HG02852 (cell line): ENCODE measurements around the gene VWF.
"Not testable (repeated sequence)": the region's sequence is repeated elsewhere in the genome, so short reads cannot be mapped to it uniquely, and the experiment has no call there.

ENCODE experiments used
- ATAC-seq: cut with Tn5 transposase; IDR thresholded peaks from one replicate; pipeline ENCODE4 v1.9.1; 2021; ENCODE audit warnings: mild to moderate bottlenecking, moderate library complexity; ENCODE audit not compliant: unreplicated experiment

The VWF gene

GRCh38 chr12:6040815-6041214, 83.7 kb downstream of the VWF start:
- no peak for ATAC-seq

DNA sequence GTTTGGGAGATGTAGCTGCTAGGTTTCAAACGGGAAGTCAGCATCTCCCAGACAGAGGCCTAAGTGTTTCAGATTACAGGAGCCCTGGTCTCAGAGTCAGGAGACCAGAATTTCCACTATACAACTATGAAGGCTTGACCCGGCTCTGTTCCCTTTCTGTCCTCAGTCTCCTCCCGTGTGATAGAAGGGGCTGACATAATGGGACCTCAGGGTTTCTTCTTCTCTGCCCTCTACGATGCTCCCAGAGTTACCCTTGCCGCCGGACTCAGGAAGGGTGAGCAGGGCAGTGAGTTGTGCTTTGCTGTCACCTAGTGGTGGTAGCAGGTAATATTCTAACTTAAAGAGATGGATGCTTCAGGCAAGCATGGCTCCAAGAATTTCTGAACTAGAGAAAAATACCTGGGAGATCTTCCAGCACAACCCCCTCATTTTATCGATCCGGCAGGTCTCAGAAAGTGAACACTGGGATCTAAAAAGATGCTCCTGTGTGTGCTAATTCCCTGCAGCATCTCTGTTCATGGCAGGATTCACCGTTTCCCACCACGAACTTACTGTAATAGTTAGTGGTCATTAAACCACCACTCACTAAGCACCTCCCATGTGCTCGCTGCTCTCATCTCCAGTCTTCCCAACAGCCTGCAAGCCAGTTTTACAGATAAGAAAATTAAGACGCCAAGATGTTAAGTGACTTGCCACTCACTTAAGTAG, 84.4 kb downstream of the VWF start:
- ATAC-seq = no peak

DNA sequence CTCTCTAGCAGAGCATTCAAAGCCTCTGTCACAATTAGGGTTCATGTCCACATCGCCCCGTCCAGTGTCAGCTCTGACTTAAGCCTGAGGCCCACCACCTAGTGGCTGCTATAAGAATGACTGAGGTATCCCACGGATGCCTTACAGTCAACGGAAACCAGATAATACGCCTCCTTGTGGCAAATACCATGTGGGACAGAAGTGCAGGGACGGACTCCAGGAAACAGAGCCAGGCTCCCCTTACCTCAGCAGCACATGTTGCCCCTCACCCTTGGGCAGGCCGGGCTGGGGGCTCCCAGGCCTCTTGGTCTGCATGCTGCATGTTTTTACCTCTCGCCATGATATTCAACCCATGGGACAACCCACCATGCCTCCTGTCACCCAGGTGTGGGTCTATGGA, 86.3 kb downstream of the VWF start:
- peak; percentile 64 for ATAC-seq

- ATAC-seq = no peak
Measured at GRCh38 chr12:6037459-6037858, 87.0 kb downstream of the VWF start.

DNA sequence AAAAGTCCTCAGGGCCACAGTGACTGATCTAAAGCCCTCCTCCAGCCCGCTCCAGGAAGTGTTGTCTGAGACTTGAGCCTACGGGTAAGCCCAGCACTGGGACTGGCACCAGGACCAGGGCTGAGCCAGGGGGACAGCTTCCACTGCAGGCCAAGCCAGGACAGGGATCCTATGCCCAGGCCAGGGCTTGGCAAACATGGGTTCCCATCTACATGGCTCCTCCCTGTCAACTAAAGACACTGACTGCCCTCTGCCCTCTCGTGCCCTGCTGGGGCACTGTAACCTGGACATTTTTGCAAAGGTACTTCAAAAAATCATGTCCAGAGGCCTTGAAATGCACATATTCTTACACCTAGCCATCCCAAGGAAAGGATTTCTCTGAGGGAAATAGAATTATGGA, 88.0 kb downstream of the VWF start:
- ATAC-seq = no peak

DNA sequence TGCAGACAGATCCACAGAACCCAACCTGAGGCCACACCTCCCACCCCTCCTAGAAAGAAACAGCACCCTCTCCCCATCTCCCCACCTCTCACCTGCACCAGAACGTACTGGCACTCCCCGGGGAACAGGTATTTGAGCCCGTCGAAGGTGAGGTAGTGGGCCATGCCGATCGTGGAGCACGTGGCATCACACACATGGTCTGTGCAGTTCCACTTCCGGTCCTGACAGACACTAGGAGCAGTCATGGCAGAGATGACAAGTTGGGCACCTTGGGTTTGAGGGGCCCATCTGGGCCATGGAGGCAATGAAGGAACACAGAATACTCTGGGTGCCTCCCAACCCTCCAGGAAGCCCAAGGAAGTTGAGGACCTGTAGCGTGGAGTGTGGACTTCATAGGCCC, 89.9 kb downstream of the VWF start:
- no peak for ATAC-seq

- no peak for ATAC-seq
Measured at GRCh38 chr12:6033546-6033945, 90.9 kb downstream of the VWF start.

DNA sequence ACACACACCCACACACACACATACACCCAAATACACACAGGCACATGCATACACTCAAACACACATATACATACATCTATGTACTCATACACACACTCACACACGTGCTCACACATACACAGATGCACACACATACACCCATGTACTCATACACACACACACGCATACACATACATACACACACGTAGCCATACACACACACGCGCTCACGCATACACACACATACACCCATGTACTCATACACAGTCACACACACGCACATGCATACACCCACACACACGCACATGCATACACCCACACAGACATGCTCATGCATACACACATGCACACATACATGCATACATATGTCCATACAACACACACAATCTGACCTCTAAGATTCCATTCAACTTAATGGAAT, 91.7 kb downstream of the VWF start:
- no peak for ATAC-seq

DNA sequence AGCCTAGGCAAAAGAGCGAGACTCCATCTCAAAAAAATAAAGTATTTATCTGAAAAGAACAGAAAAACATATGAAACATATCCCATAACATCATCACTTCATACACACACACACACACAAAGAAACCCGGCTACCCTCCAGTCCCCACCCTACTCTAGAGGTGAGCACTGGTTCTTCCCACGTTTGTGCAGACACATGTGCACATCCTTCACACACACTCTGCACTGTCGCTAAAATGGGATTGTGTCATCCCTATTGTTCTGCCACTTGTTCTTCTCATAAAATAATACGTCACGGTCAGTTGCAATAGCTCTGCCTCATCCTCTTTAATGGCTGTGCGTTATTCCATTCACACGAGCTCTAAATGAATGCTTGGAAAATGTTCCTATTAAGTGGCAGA, 93.5 kb downstream of the VWF start:
- no peak for ATAC-seq

DNA sequence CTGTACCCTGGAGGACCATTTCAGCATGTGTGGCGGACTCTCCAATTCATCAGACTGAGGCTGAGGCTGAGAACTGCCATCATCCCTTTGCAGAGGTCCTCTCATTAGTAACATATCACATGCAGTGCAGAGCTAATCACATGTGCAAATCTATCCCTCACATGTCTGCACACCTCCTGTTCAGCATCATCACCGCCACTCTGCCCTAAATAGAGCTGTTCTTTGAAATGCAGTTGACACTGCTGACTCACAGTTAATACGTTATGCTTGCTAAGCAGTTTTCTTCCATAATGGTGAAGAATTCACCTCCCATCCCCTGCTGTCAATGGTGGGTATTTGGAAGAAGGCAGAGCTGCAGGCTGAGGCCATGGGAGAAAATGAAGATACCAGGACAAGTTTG, 94.4 kb downstream of the VWF start:
- ATAC-seq = no peak

- no peak for ATAC-seq
Measured at GRCh38 chr12:6029401-6029800, 95.1 kb downstream of the VWF start.

- ATAC-seq = no peak
Measured at GRCh38 chr12:6026998-6027397, 97.5 kb downstream of the VWF start.

- not testable (repeated sequence) for ATAC-seq
Measured at GRCh38 chr12:6025703-6026298, 98.7 kb downstream of the VWF start.

DNA sequence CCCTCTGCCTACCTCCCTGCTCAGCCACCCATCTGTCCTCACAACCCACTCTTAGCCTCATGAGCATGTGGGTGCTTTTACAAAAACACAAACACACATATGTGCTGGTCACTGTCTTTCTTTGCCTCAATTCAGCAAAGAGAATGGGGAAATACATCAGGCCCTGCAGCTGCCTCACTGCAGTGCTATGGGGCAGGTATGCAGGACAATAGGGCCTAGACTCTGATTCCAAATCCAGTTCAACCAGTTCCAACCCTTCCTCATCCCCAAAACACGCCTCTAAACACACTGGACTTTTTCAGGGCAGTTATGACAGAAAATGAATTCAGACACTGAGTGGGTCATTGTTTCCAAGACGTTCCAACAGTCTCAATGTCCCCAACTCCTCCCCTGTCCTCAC, 100.4 kb downstream of the VWF start:
- not testable (repeated sequence) for ATAC-seq

DNA sequence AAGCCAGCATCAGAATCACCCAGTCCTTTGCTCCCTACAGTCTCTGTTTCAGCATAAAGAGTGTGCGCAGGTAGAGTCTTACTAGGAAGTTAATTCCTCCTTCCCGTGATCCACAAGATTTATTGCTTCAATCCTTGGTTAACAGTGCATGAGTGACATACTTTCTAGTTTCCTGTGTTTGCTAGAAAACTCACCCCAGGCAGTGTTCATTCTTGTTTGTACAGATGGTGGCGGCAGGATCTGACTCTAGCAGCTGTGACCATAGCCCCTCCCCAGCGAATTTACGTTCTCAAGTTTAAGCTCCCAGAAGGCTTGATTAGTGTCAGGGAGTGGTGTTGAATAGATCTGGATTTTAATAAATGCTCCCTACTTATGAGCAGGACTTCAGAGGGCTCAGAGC, 103.5 kb downstream of the VWF start:
- no peak for ATAC-seq

- not testable (repeated sequence) for ATAC-seq
Measured at GRCh38 chr12:6020511-6020910, 104.0 kb downstream of the VWF start.

DNA sequence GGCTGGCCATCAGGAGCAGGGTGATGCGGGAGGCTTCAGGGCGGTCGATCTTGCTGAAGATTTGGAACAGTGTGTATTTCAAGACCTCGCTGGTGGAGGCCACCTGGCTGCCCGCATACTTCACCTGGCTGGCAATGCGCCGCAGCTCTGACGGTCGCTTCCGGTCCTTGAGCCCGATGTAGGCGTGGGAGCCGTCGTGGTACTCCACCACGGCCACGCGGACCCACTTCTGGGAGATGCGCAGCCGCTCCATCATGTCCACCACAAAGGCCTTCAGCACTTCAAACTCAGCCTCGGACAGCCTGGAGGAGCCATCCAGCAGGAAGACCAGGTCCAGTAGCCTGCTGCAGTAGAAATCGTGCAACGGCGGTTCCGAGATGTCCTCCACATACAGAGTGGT, 105.2 kb downstream of the VWF start:
- not testable (repeated sequence) for ATAC-seq

DNA sequence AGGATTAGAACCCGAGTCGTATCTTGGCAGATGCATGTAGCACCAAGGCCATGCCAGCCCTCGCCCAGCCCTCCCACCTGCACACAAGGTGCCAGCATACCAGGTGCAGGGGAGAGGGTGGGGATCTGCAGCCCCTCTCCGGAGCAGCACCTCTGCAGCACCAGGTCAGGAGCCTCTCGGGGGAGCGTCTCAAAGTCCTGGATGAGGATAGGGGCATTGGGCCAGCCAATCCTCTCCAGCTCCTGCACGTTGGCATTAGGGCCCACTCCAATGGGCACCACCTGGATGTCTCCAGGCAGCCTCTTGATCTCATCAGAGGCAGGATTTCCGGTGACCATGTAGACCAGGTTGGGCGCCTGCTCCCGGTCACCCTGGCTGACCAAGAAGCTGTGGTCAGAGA, 106.2 kb downstream of the VWF start:
- no peak for ATAC-seq

DNA sequence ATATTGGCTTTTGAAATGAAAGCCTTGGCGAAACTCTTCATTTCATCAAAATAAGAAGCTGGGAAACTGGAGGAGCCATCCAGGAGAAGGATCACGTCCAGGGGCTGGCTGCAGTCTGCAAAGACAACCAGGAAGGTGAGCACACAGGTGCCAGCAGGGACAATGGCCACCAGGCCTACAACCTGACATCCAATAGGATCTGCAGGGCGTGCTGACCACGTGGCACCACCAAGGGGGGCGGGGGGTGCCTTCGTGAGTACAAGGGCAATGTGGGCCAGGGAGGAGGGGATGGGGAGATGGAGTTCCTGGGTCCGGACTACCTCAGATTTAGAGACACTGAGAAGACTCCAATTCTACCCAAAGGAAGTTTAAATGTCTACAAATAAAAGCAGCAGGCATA, 107.7 kb downstream of the VWF start:
- ATAC-seq = no peak

DNA sequence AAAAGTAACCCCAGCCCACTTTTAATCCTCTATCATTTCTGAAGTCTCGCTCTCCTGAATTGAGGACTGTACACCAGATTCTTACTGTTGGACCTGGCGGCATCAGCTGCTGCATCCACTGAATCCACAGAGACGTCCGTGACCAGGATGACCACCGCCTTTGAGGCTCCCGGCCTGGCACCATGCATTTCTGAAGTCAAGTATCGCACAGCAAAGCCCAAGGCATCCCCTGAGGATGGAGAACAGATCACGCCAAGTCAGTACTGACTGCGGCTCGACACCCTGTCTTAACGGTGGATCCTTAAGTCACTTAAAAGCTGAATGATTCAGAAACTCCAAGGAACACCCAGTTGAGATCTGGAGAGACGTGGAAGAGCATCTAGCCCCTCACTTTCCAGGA, 108.5 kb downstream of the VWF start:
- ATAC-seq = not testable (repeated sequence)

DNA sequence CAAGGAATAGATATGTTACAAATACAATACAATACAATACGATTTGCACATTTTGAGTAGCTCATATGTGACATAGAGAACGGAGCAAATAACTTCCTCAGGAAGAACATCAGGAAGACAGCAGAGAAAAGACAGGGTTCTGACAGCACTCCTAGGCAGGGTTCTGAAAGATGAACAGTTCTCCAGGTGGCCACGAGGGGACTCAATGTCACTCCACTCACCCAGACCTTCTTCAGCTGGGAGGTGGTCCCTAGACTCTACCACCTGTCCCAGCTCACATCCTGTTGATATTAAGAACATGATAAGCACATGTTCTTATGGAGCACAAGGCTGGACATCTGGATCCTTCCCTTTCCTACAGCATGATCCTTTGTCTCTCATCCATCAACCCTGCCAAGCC, 109.2 kb downstream of the VWF start:
- not testable (repeated sequence) for ATAC-seq

DNA sequence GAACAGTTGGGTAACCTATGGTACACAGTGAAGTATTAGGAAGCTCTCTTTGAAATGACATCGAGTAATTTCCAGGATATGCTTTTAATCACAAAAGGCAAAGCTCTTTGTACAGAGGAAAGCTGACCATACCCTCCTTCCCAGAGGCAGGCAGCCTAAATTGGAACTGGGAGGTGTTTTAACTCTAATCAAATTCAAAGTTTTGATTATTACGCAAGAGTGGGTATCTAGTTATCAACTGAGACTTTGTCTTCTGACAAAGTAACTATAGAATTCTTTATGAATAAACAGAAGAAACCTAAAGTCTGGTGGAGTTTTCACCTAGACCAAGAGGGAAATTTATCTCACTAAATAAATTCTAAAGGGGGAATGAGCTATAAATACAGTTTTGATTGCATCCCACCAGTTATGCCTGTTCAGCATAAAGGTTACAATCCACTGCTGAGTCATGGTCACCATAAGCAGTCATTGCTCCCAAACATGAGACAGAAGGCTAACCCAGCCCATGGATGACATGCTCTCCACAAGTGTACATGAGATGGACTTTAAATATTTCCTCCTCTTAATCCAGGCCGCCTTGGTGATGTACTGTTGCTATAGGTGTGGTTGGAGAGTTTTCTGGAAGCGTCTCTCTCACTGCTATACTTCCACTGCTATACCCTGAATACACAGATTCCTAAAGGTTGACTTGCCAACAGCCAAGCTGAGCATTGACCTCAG, 113.7 kb downstream of the VWF start:
- ATAC-seq = not testable (repeated sequence)
